ENCODE results near the gene PTPRR. TPM values are rescaled to one million over a fixed set of nuclear protein-coding genes. Genes with fewer than 3 reads are reported as not detected.

Gene PTPRR
- total and polyA plus RNA-seq, 7 donors = 0.99 to 38.6 (median 4.2) TPM

- no peaks in the 10 kb centered on the region for H3K9me3 ChIP-seq
- no peak overlapping the region for H3K27ac ChIP-seq
- H3K4me3 ChIP-seq = no peak overlapping the region
- no peaks in the 10 kb centered on the region for H3K4me1 ChIP-seq
- 64 to 83% methylated on average over 8 of the region's 8 CpGs for WGBS, 2 donors
- no peaks in the 10 kb centered on the region for H3K27me3 ChIP-seq
- intact Hi-C loops (cut with DNase I) = loop anchor here (5.0 kb wide), 1 partner anchor 855 kb away; no protein-coding TSS in a partner anchor
- TF ChIP-seq POLR2AphosphoS5 (IDR thresholded peaks at IDR 0.05) (no peak), EP300 (IDR thresholded peaks at IDR 0.05) (no peak)
- TF ChIP-seq, protein P1, sequence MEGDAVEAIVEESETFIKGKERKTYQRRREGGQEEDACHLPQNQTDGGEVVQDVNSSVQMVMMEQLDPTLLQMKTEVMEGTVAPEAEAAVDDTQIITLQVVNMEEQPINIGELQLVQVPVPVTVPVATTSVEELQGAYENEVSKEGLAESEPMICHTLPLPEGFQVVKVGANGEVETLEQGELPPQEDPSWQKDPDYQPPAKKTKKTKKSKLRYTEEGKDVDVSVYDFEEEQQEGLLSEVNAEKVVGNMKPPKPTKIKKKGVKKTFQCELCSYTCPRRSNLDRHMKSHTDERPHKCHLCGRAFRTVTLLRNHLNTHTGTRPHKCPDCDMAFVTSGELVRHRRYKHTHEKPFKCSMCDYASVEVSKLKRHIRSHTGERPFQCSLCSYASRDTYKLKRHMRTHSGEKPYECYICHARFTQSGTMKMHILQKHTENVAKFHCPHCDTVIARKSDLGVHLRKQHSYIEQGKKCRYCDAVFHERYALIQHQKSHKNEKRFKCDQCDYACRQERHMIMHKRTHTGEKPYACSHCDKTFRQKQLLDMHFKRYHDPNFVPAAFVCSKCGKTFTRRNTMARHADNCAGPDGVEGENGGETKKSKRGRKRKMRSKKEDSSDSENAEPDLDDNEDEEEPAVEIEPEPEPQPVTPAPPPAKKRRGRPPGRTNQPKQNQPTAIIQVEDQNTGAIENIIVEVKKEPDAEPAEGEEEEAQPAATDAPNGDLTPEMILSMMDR (IDR thresholded peaks at IDR 0.05) = no peak
- no peaks in the 10 kb centered on the region for H3K36me3 ChIP-seq
- DNase-seq = no peak
Observed at GRCh38 chr12:70732287-70732686, 188.3 kb downstream of the PTPRR start.

DNA sequence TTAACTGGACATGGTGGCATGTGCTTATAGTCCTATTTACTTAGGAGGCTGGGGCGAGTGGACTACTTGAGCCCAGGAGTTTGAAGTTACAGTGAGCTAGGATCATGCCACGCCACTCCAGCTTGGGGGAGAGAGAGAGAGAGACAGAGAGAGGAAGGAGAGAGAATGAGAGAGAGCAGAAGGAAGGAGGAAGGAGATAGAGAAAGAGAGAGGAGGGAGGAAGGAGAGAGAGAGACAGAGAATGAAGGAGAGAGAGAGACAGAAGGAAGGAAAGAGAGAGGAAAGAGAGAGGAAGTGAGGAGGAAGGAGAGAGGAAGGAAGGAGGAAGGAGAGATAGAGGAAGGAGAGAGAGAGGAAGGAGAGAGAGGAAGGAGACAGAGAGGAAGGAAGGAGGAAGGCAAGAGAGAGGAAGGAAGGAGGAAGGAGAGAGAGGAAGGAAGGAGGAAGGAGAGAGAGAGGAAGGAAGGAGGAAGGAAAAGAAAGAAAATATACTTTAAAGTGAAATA is 189.8 kb downstream of the PTPRR start:
- Histone ChIP-seq H3K4me1 (no peaks in the 10 kb centered on the region), H3K27me3 (no peaks in the 10 kb centered on the region), H3K9me3 (no peaks in the 10 kb centered on the region), H3K4me3 (no peak overlapping the region), H3K36me3 (no peaks in the 10 kb centered on the region), H3K27ac (no peak overlapping the region)
- TF ChIP-seq POLR2A (IDR thresholded peaks at IDR 0.05) = no peak
- WGBS, 2 donors = 67 to 87% methylated on average over 2 of the region's 2 CpGs
- no peak for DNase-seq
- intact Hi-C loops (cut with DNase I) = loop anchor here (5.0 kb wide), 1 partner anchor 853 kb away; no protein-coding TSS in a partner anchor

- intact Hi-C loops (cut with DNase I) = no loop called here
- Histone ChIP-seq H3K27ac (no peak overlapping the region), H3K27me3 (peaks cover 0 to 2% (median 0%) of the 10 kb centered on the region in 3 donors), H3K9me3 (no peaks in the 10 kb centered on the region), H3K4me3 (no peak overlapping the region), H3K36me3 (no peaks in the 10 kb centered on the region), H3K4me1 (no peaks in the 10 kb centered on the region)
- DNase-seq = no peak
- TF ChIP-seq POLR2A (IDR thresholded peaks at IDR 0.05) (no peak), POLR2AphosphoS5 (IDR thresholded peaks at IDR 0.05) (no peak), EP300 (IDR thresholded peaks at IDR 0.05) (no peak)
- TF ChIP-seq, protein P1 (IDR thresholded peaks at IDR 0.05) = no peak
- 89 to 90% methylated on average over 2 of the region's 2 CpGs for WGBS, 2 donors
Observed at GRCh38 chr12:70724444-70724843, 196.1 kb downstream of the PTPRR start.

DNA sequence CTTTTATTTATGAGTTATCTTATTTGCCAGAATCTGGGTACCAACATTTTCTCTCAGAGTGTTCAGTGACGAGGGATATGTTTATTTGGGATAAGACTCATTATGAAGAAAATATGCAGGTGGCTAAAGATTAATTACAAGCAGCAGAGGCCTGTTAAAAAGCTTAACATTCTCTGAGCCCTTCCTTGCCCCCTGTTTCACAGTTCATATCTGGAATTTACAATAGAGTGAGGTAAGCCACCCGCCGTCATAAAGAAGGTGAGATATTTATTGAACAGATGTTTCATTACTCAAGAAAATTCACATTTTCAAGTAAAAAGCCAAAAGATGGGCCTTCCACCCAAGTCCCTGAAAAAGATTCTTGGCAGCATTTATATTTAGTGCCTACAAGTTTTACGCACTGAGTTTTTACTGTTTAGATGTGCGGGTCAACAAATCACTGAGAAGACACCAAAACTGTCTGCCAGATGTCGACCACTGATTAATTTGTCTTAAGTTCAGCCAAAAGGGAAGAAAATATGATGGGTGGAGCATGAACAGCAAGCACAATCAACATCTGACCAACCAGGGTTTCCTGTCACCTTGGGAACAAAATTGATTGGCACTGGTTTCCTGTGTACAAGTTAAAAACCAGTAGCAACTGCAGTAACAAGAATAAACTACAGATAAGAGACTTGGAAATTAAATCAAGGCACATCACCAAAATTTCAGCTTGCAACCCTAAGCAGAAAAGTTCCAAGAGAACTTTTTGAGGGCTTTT is 197.8 kb downstream of the PTPRR start:
- DNase-seq = no peak
- intact Hi-C loops (cut with DNase I) = no loop called here
- no peaks in the 10 kb centered on the region for H3K9me3 ChIP-seq
- H3K27me3 ChIP-seq = peaks cover 0 to 14% (median 0%) of the 10 kb centered on the region in 3 donors
- H3K4me3 ChIP-seq = no peak overlapping the region
- no peaks in the 10 kb centered on the region for H3K36me3 ChIP-seq
- TF ChIP-seq POLR2A (IDR thresholded peaks at IDR 0.05) = no peak
- no peak for TF ChIP-seq POLR2AphosphoS5 (IDR thresholded peaks at IDR 0.05)
- TF ChIP-seq, protein P1 (IDR thresholded peaks at IDR 0.05) = no peak
- no peak for TF ChIP-seq EP300 (IDR thresholded peaks at IDR 0.05)
- H3K27ac ChIP-seq = peak overlapping the region in 2 of 4 donors; percentile 21 to 23
- H3K4me1 ChIP-seq = no peaks in the 10 kb centered on the region
- 48 to 67% methylated on average over 6 of the region's 6 CpGs for WGBS, 2 donors

- no peak for DNase-seq
- 76 to 84% methylated on average over 11 of the region's 11 CpGs for WGBS, 2 donors
- Histone ChIP-seq H3K36me3 (no peaks in the 10 kb centered on the region), H3K27ac (peak overlapping the region in 3 of 4 donors; percentile 15 to 45 (median 23)), H3K27me3 (peaks cover 0 to 14% (median 0%) of the 10 kb centered on the region in 3 donors), H3K4me1 (no peaks in the 10 kb centered on the region), H3K4me3 (no peak overlapping the region), H3K9me3 (no peaks in the 10 kb centered on the region)
- intact Hi-C loops (cut with DNase I) = no loop called here
- TF ChIP-seq POLR2A (IDR thresholded peaks at IDR 0.05) (no peak), EP300 (IDR thresholded peaks at IDR 0.05) (no peak), POLR2AphosphoS5 (IDR thresholded peaks at IDR 0.05) (no peak)
- TF ChIP-seq, protein P1 (IDR thresholded peaks at IDR 0.05) = no peak
Observed at GRCh38 chr12:70721656-70722357, 198.7 kb downstream of the PTPRR start.
